GM19324 (cell line): ENCODE results near the gene SH2B3.

ENCODE experiments used
- ATAC-seq: cut with Tn5 transposase; IDR thresholded peaks from one replicate; pipeline ENCODE4 v1.9.1; 2021; ENCODE audit warnings: mild to moderate bottlenecking, moderate library complexity; ENCODE audit not compliant: unreplicated experiment, low FRiP score

Gene SH2B3

GRCh38 chr12:111408686-111409402 lies 3.1 kb downstream of the SH2B3 start:
- ATAC-seq = no peak

GRCh38 chr12:111409403-111409779 lies 3.7 kb downstream of the SH2B3 start:
- no peak for ATAC-seq

GRCh38 chr12:111409780-111410430 lies 4.2 kb downstream of the SH2B3 start:
- no peak for ATAC-seq

GRCh38 chr12:111410431-111411184 lies 4.9 kb downstream of the SH2B3 start:
- ATAC-seq = no peak

GRCh38 chr12:111411185-111411764 lies 5.6 kb downstream of the SH2B3 start:
- no peak for ATAC-seq

GRCh38 chr12:111412007-111412829 lies 6.5 kb downstream of the SH2B3 start:
- no peak for ATAC-seq

GRCh38 chr12:111412830-111413441 lies 7.2 kb downstream of the SH2B3 start:
- ATAC-seq = no peak

GRCh38 chr12:111413442-111414086 lies 7.8 kb downstream of the SH2B3 start:
- ATAC-seq = no peak

- ATAC-seq = no peak
Observed at GRCh38 chr12:111414711-111415252, 9.1 kb downstream of the SH2B3 start.

GRCh38 chr12:111417290-111417689 lies 11.6 kb downstream of the SH2B3 start:
- no peak for ATAC-seq

GRCh38 chr12:111417784-111418593 lies 12.3 kb downstream of the SH2B3 start:
- no peak for ATAC-seq

- ATAC-seq = no peak
Observed at GRCh38 chr12:111418594-111418880, 12.8 kb downstream of the SH2B3 start.

- no peak for ATAC-seq
Observed at GRCh38 chr12:111419784-111420183, 14.1 kb downstream of the SH2B3 start.

GRCh38 chr12:111420494-111420893 lies 14.8 kb downstream of the SH2B3 start:
- ATAC-seq = no peak

- ATAC-seq = no peak
Observed at GRCh38 chr12:111424189-111424792, 18.6 kb downstream of the SH2B3 start.

GRCh38 chr12:111424793-111425251 lies 19.1 kb downstream of the SH2B3 start:
- ATAC-seq = no peak

- no peak for ATAC-seq
Observed at GRCh38 chr12:111425655-111426054, 19.9 kb downstream of the SH2B3 start.
